GM13976 (cell line): ENCODE measurements around the gene DDOST.

Experiments
- DNase-seq: peaks from one replicate; pipeline ENCODE4 v3.0.0; 2012; ENCODE audit warnings: low spot score
- in situ Hi-C: fragments of 300-500 bp; cut with MboI; formaldehyde crosslinking; loops from one replicate; pipeline ENCODE4 v1.12.0; 2022; ENCODE audit warnings: low sequenced_read_pairs, mixed read lengths, inconsistent platforms; ENCODE audit not compliant: unreplicated experiment
- TF ChIP-seq, protein P1 (sequence below): IDR thresholded peaks from 2 replicates; pipeline ENCODE4 v1.5.1; 2012; ENCODE audit warnings: borderline replicate concordance, mild to moderate bottlenecking; ENCODE audit not compliant: insufficient read depth; ENCODE audit errors: extremely low read depth, missing control alignments, control extremely low read depth

Gene DDOST

DNA sequence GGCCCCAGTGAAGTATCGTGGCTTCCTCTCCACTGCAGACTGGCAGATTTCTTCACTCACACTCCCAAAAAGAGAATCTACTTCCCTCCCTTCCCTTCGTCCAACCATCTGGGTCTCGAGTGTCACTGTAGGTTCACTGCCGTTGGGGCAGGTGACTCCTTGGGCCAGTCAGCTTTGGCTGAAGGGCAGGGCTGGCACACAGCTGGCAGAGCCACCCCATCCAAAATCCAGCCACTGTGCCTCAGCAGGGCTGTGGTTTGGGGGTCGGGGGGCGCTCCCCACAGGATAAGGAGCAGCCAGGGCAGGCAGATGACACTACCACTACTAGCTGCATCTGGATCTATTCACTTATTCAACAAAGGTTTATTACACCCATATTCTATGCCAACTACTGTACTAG is 18.1 kb downstream of the DDOST start:
- TF ChIP-seq, protein P1, sequence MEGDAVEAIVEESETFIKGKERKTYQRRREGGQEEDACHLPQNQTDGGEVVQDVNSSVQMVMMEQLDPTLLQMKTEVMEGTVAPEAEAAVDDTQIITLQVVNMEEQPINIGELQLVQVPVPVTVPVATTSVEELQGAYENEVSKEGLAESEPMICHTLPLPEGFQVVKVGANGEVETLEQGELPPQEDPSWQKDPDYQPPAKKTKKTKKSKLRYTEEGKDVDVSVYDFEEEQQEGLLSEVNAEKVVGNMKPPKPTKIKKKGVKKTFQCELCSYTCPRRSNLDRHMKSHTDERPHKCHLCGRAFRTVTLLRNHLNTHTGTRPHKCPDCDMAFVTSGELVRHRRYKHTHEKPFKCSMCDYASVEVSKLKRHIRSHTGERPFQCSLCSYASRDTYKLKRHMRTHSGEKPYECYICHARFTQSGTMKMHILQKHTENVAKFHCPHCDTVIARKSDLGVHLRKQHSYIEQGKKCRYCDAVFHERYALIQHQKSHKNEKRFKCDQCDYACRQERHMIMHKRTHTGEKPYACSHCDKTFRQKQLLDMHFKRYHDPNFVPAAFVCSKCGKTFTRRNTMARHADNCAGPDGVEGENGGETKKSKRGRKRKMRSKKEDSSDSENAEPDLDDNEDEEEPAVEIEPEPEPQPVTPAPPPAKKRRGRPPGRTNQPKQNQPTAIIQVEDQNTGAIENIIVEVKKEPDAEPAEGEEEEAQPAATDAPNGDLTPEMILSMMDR = no peak
- DNase-seq = no peak
- in situ Hi-C loops = loop anchor here (10.0 kb wide), 1 partner anchor 68 kb away; no protein-coding TSS in a partner anchor

DNA sequence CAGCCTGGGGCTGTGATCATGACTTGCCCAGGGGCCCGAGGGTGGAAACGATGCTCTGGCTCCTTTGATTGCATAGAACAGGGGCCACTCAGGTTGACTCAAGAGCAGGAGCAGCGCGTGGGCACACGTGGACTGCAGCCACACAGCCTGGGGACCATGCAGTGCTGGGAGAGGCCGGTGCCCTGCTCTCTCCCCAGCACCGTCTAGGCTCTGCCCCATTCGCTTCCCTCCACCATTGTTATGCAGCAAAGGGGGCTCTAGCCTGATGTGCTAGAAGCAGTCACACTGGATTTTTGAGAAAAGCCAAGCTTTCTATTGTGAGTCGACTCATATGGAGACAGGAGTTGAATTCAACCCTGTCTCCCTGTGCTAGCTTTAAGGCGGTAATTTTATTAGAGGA is 19.2 kb downstream of the DDOST start:
- TF ChIP-seq, protein P1 = no peak
- no peak for DNase-seq
- in situ Hi-C loops = loop anchor here (10.0 kb wide), 1 partner anchor 67 kb away; no protein-coding TSS in a partner anchor

DNA sequence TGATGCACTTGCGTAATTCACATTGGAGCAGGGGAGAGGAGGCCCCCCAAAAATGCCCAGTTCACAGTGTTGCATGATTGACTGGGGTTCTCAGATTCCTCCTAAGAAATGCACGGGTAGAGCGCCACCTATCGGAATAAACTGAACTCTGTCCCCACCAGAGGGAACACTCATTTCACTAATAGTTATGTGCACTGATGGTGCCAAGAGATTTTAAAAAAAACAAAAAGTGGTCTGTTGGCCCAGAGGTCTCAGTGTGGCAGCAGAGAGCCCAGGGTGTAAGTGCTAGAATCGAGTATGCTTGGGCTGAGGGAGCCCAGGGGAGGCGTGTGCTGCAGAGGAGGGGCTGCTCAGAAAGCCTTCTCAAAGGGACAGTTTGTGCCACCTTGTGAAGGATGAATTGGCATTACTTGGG is 21.0 kb downstream of the DDOST start:
- TF ChIP-seq, protein P1 = peak; percentile 64
- in situ Hi-C loops = loop anchor here (10.0 kb wide), 1 partner anchor 65 kb away; no protein-coding TSS in a partner anchor
- peak; percentile 82 for DNase-seq

DNA sequence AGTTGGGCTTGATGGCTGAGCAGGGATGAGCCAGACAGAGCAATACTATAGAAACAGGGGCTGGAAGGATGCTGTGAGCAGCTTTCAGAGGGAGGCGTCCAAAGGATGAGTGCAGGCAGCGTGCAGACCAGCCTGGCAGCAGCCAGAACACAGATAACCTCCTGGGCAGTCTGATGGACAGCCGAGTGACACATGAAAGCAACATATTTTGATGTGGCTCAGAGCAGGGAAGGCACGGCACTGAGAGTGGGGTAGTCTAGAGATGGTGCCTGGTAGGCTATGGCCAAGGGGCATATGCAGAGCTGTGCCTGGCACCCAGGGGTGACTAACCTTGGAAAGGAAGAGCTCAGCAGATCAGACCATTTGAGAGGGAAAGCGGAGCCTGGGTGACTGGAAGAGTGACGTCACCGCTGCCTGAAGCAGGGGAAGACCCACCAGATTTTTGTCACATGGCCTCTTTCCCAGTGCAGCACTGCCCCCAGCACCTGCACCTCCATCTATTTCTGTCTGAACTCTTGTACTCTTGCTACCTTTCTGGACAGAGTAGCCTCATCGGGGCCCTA is 24.3 kb downstream of the DDOST start:
- DNase-seq = no peak
- TF ChIP-seq, protein P1 = no peak
- in situ Hi-C loops = loop anchor here (5.0 kb wide), 1 partner anchor 115 kb away; no protein-coding TSS in a partner anchor

DNA sequence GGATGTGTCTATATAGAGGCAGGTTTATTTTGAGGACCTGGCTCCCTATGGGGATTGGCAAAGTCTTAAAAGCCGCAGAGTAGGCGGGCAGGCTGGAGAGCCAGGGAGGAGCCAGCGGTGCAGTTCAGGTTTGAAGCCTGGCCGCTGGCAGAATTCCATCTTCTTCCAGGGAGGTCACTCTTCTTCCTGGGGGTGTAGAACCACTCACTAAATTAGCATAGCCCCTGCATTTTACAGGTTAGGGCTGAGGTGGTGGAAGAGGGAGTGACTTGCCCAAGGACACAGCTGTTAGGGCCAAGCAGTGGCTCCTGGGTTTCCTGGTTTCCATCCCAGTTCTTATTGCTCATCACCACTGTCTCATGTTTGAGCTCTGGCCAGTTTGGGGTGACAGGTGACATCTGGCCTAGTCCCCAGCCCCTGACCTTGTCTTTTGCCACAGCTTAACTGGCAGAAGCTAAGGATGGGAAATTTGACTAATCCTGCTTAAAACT is 26.5 kb downstream of the DDOST start:
- in situ Hi-C loops = loop anchor here (5.0 kb wide), 1 partner anchor 112 kb away; no protein-coding TSS in a partner anchor
- TF ChIP-seq, protein P1 = no peak
- DNase-seq = peak; percentile 23

DNA sequence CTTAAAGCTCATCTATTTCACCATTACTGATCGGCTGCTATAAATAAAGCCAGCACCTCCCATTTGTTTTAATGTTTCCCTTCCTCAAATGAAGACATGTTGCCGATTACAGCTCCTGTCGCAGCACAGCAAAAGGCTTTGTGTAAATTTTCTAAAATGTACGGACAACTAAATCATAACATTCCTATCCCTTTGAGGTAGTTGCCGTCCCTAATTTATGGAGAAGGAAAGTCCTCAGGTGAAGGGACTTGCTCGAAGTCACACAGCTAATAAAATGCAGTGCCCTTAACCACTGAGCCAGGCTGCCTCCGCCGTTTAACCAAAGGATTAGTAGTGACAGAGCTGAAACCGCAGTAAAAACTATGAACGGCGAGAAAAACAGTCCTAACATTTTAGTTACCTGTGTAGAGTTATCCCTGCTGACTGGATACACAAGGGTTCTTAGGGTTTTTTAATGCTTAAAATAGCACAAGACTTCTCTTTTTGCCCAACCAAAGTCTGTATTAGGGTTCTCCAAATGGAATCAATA is 27.0 kb downstream of the DDOST start:
- DNase-seq = no peak
- in situ Hi-C loops = no loop called here
- TF ChIP-seq, protein P1 = no peak
